IMR-90 (cell line): ENCODE data around the gene ACYP2. TPM values are rescaled to one million over a fixed set of nuclear protein-coding genes. Genes with fewer than 3 reads are reported as not detected.

Experiments used
- ATAC-seq: fragments of 200-7000 bp; cut with Tn5 transposase; 2 replicates; pipeline ENCODE4 v1.9.1; 2020; ENCODE audit warnings: low read depth, mild to moderate bottlenecking, moderate library complexity
- BruUV-seq: library from RNA; stranded (reverse); fragments of 400-500 nt; replicated peaks from 2 replicates; lab custom pipeline; 2021; lab: Mats Ljungman, UMichigan
- CTCF ChIA-PET: fragments of 300-600 bp; formaldehyde crosslinking; extraction: SDS; loops from one replicate; lab custom pipeline; 2021; ENCODE audit warnings: antibody characterized with exemption; lab: Yijun Ruan, JAX
- POLR2A ChIA-PET: fragments of 300-600 bp; sonication (Branson Sonifier 250); formaldehyde crosslinking; loops from one replicate; lab custom pipeline; 2022; ENCODE audit warnings: antibody characterized with exemption; ENCODE audit not compliant: unreplicated experiment; lab: Charles Lee
- DNase-seq: peaks from one replicate; pipeline ENCODE4 v3.0.0; 2013
- H2AFZ ChIP-seq: replicated peaks from 2 replicates; pipeline ENCODE3; 2013; ENCODE audit warnings: low read length, mild to moderate bottlenecking; ENCODE audit not compliant: poor library complexity
- H2AK5ac ChIP-seq: 2 replicates; pipeline ENCODE4 v1.6.1; 2013; ENCODE audit warnings: low read depth, low read length, inconsistent platforms
- H2AK9ac ChIP-seq: replicated peaks from 2 replicates; pipeline ENCODE3; 2013; ENCODE audit warnings: mild to moderate bottlenecking, low read depth, low read length, moderate library complexity; ENCODE audit not compliant: poor library complexity
- H2BK120ac ChIP-seq: 2 replicates; pipeline ENCODE4 v1.6.1; 2013; ENCODE audit warnings: low read depth, low read length, inconsistent platforms
- H2BK15ac ChIP-seq: 3 replicates; pipeline ENCODE4 v1.6.1; 2013; ENCODE audit warnings: low read depth, low read length, inconsistent platforms
- H2BK20ac ChIP-seq: 2 replicates; pipeline ENCODE4 v1.6.1; 2013; ENCODE audit warnings: low read depth, mild to moderate bottlenecking, inconsistent platforms, low read length, moderate library complexity
- H2BK5ac ChIP-seq: 2 replicates; pipeline ENCODE4 v1.6.1; 2013; ENCODE audit warnings: mild to moderate bottlenecking, low read depth, low read length, inconsistent platforms; ENCODE audit not compliant: poor library complexity, severe bottlenecking
- H3K14ac ChIP-seq: replicated peaks from 2 replicates; pipeline ENCODE4 v1.6.1; 2013; ENCODE audit warnings: low read depth, low read length, inconsistent platforms
- H3K18ac ChIP-seq: 2 replicates; pipeline ENCODE4 v1.6.1; 2013; ENCODE audit warnings: low read depth, low read length, control low read depth
- H3K23ac ChIP-seq: 2 replicates; pipeline ENCODE4 v1.6.1; 2013; ENCODE audit warnings: low read depth, low read length, inconsistent platforms
- H3K27ac ChIP-seq: 2 replicates; pipeline ENCODE4 v1.5.1; 2013; ENCODE audit warnings: mild to moderate bottlenecking, control low read depth, low read length; ENCODE audit not compliant: insufficient read depth
- H3K27me3 ChIP-seq: 2 replicates; pipeline ENCODE4 v1.6.1; 2013; ENCODE audit warnings: low read length; ENCODE audit not compliant: control insufficient read depth, insufficient read depth
- H3K36me3 ChIP-seq: 2 replicates; pipeline ENCODE4 v1.6.1; 2013; ENCODE audit warnings: low read length, mixed read lengths; ENCODE audit not compliant: control insufficient read depth, insufficient read depth
- H3K4ac ChIP-seq: 2 replicates; pipeline ENCODE4 v1.6.1; 2013; ENCODE audit warnings: low read depth, low read length, inconsistent platforms
- H3K4me1 ChIP-seq: 2 replicates; pipeline ENCODE4 v1.6.1; 2013; ENCODE audit warnings: low read length, mixed read lengths; ENCODE audit not compliant: control insufficient read depth, insufficient read depth
- H3K4me2 ChIP-seq: 2 replicates; pipeline ENCODE4 v1.6.1; 2013; ENCODE audit warnings: low read depth, mild to moderate bottlenecking, control low read depth, low read length, moderate library complexity
- H3K4me3 ChIP-seq: 2 replicates; pipeline ENCODE4 v1.5.1; 2013; ENCODE audit warnings: low read depth, mild to moderate bottlenecking, control low read depth, low read length, moderate library complexity; ENCODE audit not compliant: insufficient read depth
- H3K56ac ChIP-seq: 2 replicates; pipeline ENCODE4 v1.6.1; 2013; ENCODE audit warnings: low read length, inconsistent platforms; ENCODE audit not compliant: insufficient read depth; ENCODE audit errors: extremely low read depth
- H3K79me1 ChIP-seq, 2 experiments: 2 replicates each; pipeline ENCODE4 v1.6.1; 2013; ENCODE audit warnings: low read length in 2 of 2, inconsistent platforms in 1 of 2, low read depth in 1 of 2
- H3K9ac ChIP-seq: 2 replicates; pipeline ENCODE4 v1.6.1; 2013; ENCODE audit warnings: low read depth, low read length, control low read depth
- H3K9me1 ChIP-seq: 2 replicates; pipeline ENCODE4 v1.6.1; 2013; ENCODE audit warnings: low read length, inconsistent platforms; ENCODE audit not compliant: insufficient read depth
- H3K9me3 ChIP-seq: 2 replicates; pipeline ENCODE4 v1.6.1; 2013; ENCODE audit warnings: low read length; ENCODE audit not compliant: control insufficient read depth, insufficient read depth
- H4K20me1 ChIP-seq: 2 replicates; pipeline ENCODE4 v1.6.1; 2013; ENCODE audit warnings: low read length, inconsistent platforms; ENCODE audit not compliant: insufficient read depth
- H4K5ac ChIP-seq: 2 replicates; pipeline ENCODE4 v1.6.1; 2013; ENCODE audit warnings: mild to moderate bottlenecking, low read depth, low read length, control low read depth
- H4K8ac ChIP-seq, 2 experiments: 2 replicates each; pipeline ENCODE4 v1.6.1; 2013; ENCODE audit warnings: low read depth in 2 of 2, low read length in 2 of 2, control low read depth in 1 of 2, inconsistent platforms in 1 of 2
- H4K91ac ChIP-seq: 2 replicates; pipeline ENCODE4 v1.6.1; 2013; ENCODE audit warnings: low read depth, low read length, inconsistent platforms; ENCODE audit not compliant: insufficient read depth
- BHLHE40 ChIP-seq: fragments of 150-350 bp; IDR thresholded peaks from 2 replicates; pipeline ENCODE4 v1.6.1; 2016; ENCODE audit warnings: mild to moderate bottlenecking, low read depth, low read length
- CEBPB ChIP-seq: IDR thresholded peaks from 2 replicates; pipeline ENCODE4 v1.6.1; 2012; ENCODE audit warnings: low read depth, low read length, improper control_type of control experiment
- CHD1 ChIP-seq: IDR thresholded peaks from 2 replicates; pipeline ENCODE4 v1.6.1; 2012; ENCODE audit warnings: low read depth, low read length, improper control_type of control experiment
- CTCF ChIP-seq: conservative IDR thresholded peaks from 2 replicates; pipeline ENCODE4 v1.5.1; 2012; ENCODE audit warnings: mild to moderate bottlenecking, low read depth, low read length, improper control_type of control experiment
- ELK1 ChIP-seq: fragments of 150-350 bp; IDR thresholded peaks from 2 replicates; pipeline ENCODE4 v1.6.1; 2016; ENCODE audit warnings: low read depth, mild to moderate bottlenecking, low read length, moderate library complexity, borderline replicate concordance
- FOS ChIP-seq: fragments of 150-350 bp; IDR thresholded peaks from 2 replicates; pipeline ENCODE4 v1.6.1; 2016; ENCODE audit warnings: low read depth, low read length
- MAFK ChIP-seq: IDR thresholded peaks from 2 replicates; pipeline ENCODE4 v1.6.1; 2012; ENCODE audit warnings: low read depth, low read length, improper control_type of control experiment
- MAZ ChIP-seq: IDR thresholded peaks from 2 replicates; pipeline ENCODE4 v1.6.1; 2012; ENCODE audit warnings: low read depth, mild to moderate bottlenecking, low read length, improper control_type of control experiment, moderate library complexity, borderline replicate concordance
- MXI1 ChIP-seq: IDR thresholded peaks from 2 replicates; pipeline ENCODE4 v1.6.1; 2012; ENCODE audit warnings: low read depth, mild to moderate bottlenecking, low read length, moderate library complexity, borderline replicate concordance
- NFE2L2 ChIP-seq: fragments of 150-350 bp; IDR thresholded peaks from 2 replicates; pipeline ENCODE4 v1.6.1; 2016; ENCODE audit warnings: low read depth, mild to moderate bottlenecking, low read length
- POLR2A ChIP-seq: IDR thresholded peaks from 2 replicates; pipeline ENCODE4 v1.6.1; 2012; ENCODE audit warnings: mild to moderate bottlenecking, low read depth, low read length
- RAD21 ChIP-seq: IDR thresholded peaks from 2 replicates; pipeline ENCODE4 v1.6.1; 2012; ENCODE audit warnings: low read length, improper control_type of control experiment
- RCOR1 ChIP-seq: IDR thresholded peaks from 2 replicates; pipeline ENCODE4 v1.6.1; 2012; ENCODE audit warnings: mild to moderate bottlenecking, low read length, improper control_type of control experiment; ENCODE audit not compliant: insufficient replicate concordance
- RFX5 ChIP-seq: IDR thresholded peaks from 2 replicates; pipeline ENCODE4 v1.8.0; 2012; ENCODE audit warnings: low read depth, mild to moderate bottlenecking, low read length, moderate library complexity
- SMC3 ChIP-seq: fragments of 150-350 bp; IDR thresholded peaks from 2 replicates; pipeline ENCODE4 v1.6.1; 2016; ENCODE audit warnings: low read depth, mild to moderate bottlenecking, antibody characterized with exemption, low read length, moderate library complexity
- USF2 ChIP-seq: fragments of 150-350 bp; IDR thresholded peaks from 2 replicates; pipeline ENCODE4 v1.6.1; 2017; ENCODE audit warnings: mild to moderate bottlenecking, antibody characterized with exemption, low read length, low read depth
- WGBS, 2 experiments: methylation state at CpG; one replicate each; pipeline versions ENCODE4 v1.1.5 to v1.1.7; 2013; ENCODE audit warnings: missing lambda C conversion rate in 2 of 2; ENCODE audit not compliant: insufficient read length in 1 of 2; ENCODE audit errors: extremely low coverage in 2 of 2; 5-methylcytosine and 5-hydroxymethylcytosine counted together
- dilution Hi-C: fragments of 300-500 bp; cut with HindIII; formaldehyde crosslinking; loops from one replicate; pipeline ENCODE4 v1.14.3; 2018; ENCODE audit warnings: low sequenced_read_pairs; ENCODE audit not compliant: unreplicated experiment
- in situ Hi-C: fragments of 300-500 bp; cut with MboI; formaldehyde crosslinking; loops from 3 replicates; pipeline ENCODE4 v1.14.3; 2019; ENCODE audit warnings: low sequenced_read_pairs, inconsistent platforms, mixed read lengths
- intact Hi-C: fragments of 100-400 bp; cut with micrococcal nuclease; formaldehyde crosslinking; loops from 2 replicates; pipeline ENCODE4 v1.10.0; 2022
- polyA plus RNA-seq, 3 experiments: library from polyadenylated mRNA; depleted of rRNA; stranded (reverse); fragments of >200 nt; gene quantifications; 2 replicates each; pipeline ENCODE4 v1.2.3, GENCODE V29; 2012; ENCODE audit warnings: low replicate concordance in 1 of 3
- total RNA-seq: library from RNA; depleted of rRNA; stranded (reverse); fragments of >200 nt; gene quantifications from 2 replicates; pipeline ENCODE4 v1.2.3, GENCODE V29; 2012

The ACYP2 gene
- total and polyA plus RNA-seq, 2 of the 4 experiments (the other 2 are of a cell fraction) = 3.9 to 7.4 TPM

DNA sequence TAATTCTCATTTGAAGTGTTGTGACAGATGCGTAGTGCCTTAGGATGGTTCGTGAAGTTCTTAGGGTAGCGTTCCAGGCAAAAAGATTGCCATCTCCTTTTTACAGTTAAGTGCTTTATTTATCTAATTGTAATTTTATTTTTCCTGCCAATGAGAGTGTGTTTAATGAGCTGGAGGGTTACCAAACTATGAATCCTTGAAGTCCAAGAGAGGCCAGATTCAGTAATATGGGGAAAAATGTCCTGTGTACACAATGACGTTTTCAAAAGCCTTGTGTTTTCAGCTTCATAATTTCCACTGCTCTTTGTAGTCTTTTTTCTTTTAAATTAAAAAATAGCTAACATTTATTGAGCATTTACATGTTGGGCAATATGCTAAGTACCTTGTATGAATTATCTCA is 23.8 kb downstream of the ACYP2 start:
- Histone ChIP-seq H3K79me1 (no peaks in the 10 kb centered on the region; a peak in 1 of 4 replicates), H3K4me3 (no peak overlapping the region), H3K4me1 (no peaks in the 10 kb centered on the region), H3K4me2 (no peak overlapping the region), H2BK20ac (no peak overlapping the region), H3K14ac (no peak overlapping the region), H2BK15ac (no peak overlapping the region), H4K20me1 (no peaks in the 10 kb centered on the region), H2BK5ac (no peak overlapping the region), H2AFZ (no peak overlapping the region), H2AK9ac (no peak overlapping the region), H4K91ac (no peak overlapping the region), H3K9me1 (no peaks in the 10 kb centered on the region), H2BK120ac (no peak overlapping the region), H3K4ac (no peak overlapping the region), H3K36me3 (peaks cover 1% of the 10 kb centered on the region; the same call in 1 of the 2 replicates), H3K9me3 (no peaks in the 10 kb centered on the region), H4K5ac (no peak overlapping the region), H3K27me3 (no peaks in the 10 kb centered on the region), H3K56ac (no peak overlapping the region), H3K9ac (no peak overlapping the region), H3K18ac (no peak overlapping the region), H3K27ac (no peak overlapping the region), H2AK5ac (no peak overlapping the region), H3K23ac (no peak overlapping the region), H4K8ac (no peak overlapping the region; a peak in 1 of 4 replicates)
- ATAC-seq = no peak; the same call in 1 of the 2 replicates
- dilution Hi-C loops = no loop called here
- TF ChIP-seq FOS (no peak), MAFK (no peak), MAZ (no peak), CTCF (no peak), CEBPB (no peak), MXI1 (no peak), NFE2L2 (no peak), RAD21 (no peak), POLR2A (no peak), USF2 (no peak), SMC3 (no peak), CHD1 (no peak), ELK1 (no peak), BHLHE40 (no peak), RCOR1 (no peak), RFX5 (no peak)
- ChIA-PET CTCF (interaction anchor here (0.5 kb wide), 1 partner anchor 11 kb away, joined by 3 read pairs; no protein-coding TSS in a partner anchor), POLR2A (no interaction called here)
- intact Hi-C loops = no loop called here
- in situ Hi-C loops = loop anchor here (25.0 kb wide), 1 partner anchor 1048 kb away; no protein-coding TSS in a partner anchor
- no TSS peak for BruUV-seq
- DNase-seq = peak; percentile 19
- no CpG with 5 or more reads among the region's 4 CpGs for WGBS, 2 experiments
